ENCODE data around the gene FAM187B.

Gene FAM187B

DNA sequence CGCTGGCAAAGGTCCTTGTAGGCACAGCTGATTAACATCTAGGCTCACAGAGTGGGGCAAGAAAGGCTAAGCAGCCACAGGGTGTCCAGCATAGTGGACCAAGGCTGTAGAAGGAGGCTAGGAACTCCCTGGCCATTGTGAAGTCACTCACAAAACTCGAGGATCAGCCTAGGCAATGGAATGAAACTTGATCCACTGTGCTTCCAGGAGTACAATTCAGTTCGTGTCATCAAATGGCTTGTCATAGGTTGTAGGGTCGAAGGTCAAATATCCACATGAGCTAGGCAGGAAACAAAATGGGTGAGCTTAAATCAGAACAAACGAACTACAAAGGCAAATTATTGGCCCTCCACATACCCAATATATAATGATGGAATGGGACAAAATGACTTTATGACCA lies 4.4 kb upstream of the FAM187B start:
- in situ Hi-C loops (cut with HindIII; ENCODE audit: low sequenced_read_pairs), result no loop called here
- DNase-seq (ENCODE audit: low read depth, low spot score), result no peak
- H3K4me3 ChIP-seq (ENCODE audit: low read depth, low read length), result no peak overlapping the region
- TF ChIP-seq, protein P1, sequence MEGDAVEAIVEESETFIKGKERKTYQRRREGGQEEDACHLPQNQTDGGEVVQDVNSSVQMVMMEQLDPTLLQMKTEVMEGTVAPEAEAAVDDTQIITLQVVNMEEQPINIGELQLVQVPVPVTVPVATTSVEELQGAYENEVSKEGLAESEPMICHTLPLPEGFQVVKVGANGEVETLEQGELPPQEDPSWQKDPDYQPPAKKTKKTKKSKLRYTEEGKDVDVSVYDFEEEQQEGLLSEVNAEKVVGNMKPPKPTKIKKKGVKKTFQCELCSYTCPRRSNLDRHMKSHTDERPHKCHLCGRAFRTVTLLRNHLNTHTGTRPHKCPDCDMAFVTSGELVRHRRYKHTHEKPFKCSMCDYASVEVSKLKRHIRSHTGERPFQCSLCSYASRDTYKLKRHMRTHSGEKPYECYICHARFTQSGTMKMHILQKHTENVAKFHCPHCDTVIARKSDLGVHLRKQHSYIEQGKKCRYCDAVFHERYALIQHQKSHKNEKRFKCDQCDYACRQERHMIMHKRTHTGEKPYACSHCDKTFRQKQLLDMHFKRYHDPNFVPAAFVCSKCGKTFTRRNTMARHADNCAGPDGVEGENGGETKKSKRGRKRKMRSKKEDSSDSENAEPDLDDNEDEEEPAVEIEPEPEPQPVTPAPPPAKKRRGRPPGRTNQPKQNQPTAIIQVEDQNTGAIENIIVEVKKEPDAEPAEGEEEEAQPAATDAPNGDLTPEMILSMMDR (IDR thresholded peaks at IDR 0.05; ENCODE audit: low read depth, low read length), result no peak

GRCh38 chr19:35231956-35232645 lies 3.6 kb upstream of the FAM187B start:
- H3K4me3 ChIP-seq (ENCODE audit: low read depth, low read length), result no peak overlapping the region
- no peak for DNase-seq (ENCODE audit: low read depth, low spot score)
- TF ChIP-seq, protein P1 (IDR thresholded peaks at IDR 0.05; ENCODE audit: low read depth, low read length), result no peak
- in situ Hi-C loops (cut with HindIII; ENCODE audit: low sequenced_read_pairs), result no loop called here

- TF ChIP-seq, protein P1 (IDR thresholded peaks at IDR 0.05; ENCODE audit: low read depth, low read length), result no peak
- no peak overlapping the region for H3K4me3 ChIP-seq (ENCODE audit: low read depth, low read length)
- in situ Hi-C loops (cut with HindIII; ENCODE audit: low sequenced_read_pairs), result no loop called here
- no peak for DNase-seq (ENCODE audit: low read depth, low spot score)
Observed at GRCh38 chr19:35229601-35230000, 1.1 kb upstream of the FAM187B start.

DNA sequence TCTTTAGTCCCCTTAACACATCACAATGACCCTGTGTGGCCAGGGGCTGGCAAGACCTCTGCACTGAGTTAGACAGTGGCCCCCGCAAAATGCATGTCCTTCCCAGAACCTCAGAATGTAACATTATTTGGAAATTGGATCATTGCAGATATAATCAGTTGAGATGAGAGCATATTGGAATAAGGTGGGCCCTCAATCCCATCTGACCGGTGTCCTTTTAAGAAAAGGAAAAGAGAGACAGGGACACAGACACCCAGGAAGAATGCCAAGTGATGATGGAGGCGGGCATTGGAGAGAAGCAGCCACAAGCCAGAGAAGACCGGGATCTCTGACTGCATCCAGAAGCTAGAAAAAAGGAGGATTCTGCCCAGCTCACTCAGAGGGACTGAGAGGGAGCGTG lies 1.8 kb downstream of the FAM187B start:
- in situ Hi-C loops (cut with HindIII; ENCODE audit: low sequenced_read_pairs), result no loop called here
- H3K4me3 ChIP-seq (ENCODE audit: low read depth, low read length), result no peak overlapping the region
- TF ChIP-seq, protein P1 (IDR thresholded peaks at IDR 0.05; ENCODE audit: low read depth, low read length), result no peak
- DNase-seq (ENCODE audit: low read depth, low spot score), result no peak

DNA sequence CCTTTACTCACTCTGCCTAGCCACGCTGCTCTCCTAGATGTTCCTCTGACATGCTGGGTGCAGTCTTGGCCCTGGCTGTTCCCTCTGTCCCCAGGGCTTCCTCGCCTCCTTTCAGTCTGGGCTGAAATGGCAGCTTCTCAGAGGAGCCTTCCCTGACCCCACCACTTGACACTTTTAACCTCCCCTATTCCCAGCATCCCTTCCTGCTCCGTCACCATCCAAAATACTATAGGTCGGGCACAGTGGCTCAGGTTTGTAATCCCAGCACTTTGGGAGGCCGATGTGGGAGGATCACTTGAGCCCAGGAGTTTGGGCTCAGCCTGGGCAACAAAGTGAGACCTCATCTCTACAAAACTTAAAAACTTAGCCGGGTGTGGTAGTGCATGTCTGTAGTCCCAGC lies 2.6 kb downstream of the FAM187B start:
- in situ Hi-C loops (cut with HindIII; ENCODE audit: low sequenced_read_pairs), result no loop called here
- no peak overlapping the region for H3K4me3 ChIP-seq (ENCODE audit: low read depth, low read length)
- TF ChIP-seq, protein P1 (IDR thresholded peaks at IDR 0.05; ENCODE audit: low read depth, low read length), result no peak
- no peak for DNase-seq (ENCODE audit: low read depth, low spot score)

DNA sequence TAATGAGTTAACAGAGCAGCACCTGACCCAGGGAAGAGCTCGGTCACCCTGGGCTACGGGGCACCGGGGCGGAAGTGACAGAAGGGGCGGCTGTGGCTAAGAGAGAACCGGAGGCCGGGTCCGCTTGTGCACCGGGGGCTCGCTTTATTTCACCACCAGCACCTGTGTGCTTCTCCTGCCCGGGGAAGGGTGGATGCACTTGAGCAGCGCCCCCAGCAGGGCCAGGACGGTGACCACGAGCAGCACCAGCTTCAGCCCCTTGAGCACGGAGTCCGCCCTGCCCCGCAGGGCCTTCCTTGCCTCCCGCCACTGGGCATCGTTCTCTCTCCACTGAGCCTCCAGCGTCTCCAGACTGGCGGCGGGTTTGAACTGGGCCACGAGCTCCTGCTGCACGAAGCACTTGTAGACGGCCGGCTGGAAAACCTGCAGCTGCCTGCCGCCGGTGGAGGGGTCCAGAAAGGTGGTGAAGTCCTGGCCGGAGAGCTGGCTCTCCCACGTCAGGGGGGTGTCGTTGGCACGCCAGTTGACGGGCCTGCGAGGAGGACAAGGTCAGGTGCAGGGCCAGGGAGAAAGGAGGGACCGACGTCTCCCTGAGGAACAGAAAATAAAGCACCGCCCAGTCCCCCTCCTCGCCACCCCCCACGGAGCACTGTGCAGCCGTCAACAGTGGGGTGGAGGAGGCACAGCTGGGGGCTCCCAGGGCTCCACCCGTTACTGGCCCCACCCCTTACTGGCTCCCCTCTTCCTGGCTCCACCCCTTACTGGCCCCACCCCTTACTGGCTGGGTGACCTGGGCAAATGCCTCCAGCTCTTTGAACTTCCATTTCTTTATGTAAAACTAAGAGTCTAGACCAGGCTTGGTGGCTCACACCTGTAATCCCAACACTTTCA lies 3.6 kb downstream of the FAM187B start:
- TF ChIP-seq, protein P1 (IDR thresholded peaks at IDR 0.05; ENCODE audit: low read depth, low read length), result no peak
- H3K4me3 ChIP-seq (ENCODE audit: low read depth, low read length), result no peak overlapping the region
- in situ Hi-C loops (cut with HindIII; ENCODE audit: low sequenced_read_pairs), result no loop called here
- DNase-seq (ENCODE audit: low read depth, low spot score), result no peak
